GM12878 (cell line): ENCODE data around the gene FCGR3B. TPM values are rescaled to one million over a fixed set of nuclear protein-coding genes. Genes with fewer than 3 reads are reported as not detected.
"Not testable (repeated sequence)": the region's sequence is repeated elsewhere in the genome, so short reads cannot be mapped to it uniquely, and the experiment has no call there.

ENCODE experiments used
- ATAC-seq: fragments of 200-7000 bp; cut with Tn5 transposase; 3 replicates; pipeline ENCODE4 v1.9.1; 2020; ENCODE audit warnings: mild to moderate bottlenecking, moderate library complexity
- BruUV-seq: library from RNA; stranded (reverse); fragments of 400-500 nt; replicated peaks from 2 replicates; lab custom pipeline; 2021; lab: Mats Ljungman, UMichigan
- CTCF ChIA-PET: fragments of 300-600 bp; sonication (Branson Sonifier 250); formaldehyde crosslinking; extraction: SDS; loops from one replicate; lab custom pipeline; 2021; ENCODE audit warnings: inconsistent platforms; lab: Yijun Ruan, JAX
- POLR2A ChIA-PET: fragments of 350-600 bp; formaldehyde crosslinking; extraction: SDS; loops from one replicate; lab custom pipeline; 2021; ENCODE audit warnings: inconsistent platforms; lab: Charles Lee
- RAD21 ChIA-PET: fragments of 300-600 bp; sonication (Branson Sonifier 250); formaldehyde crosslinking; loops from one replicate; lab custom pipeline; 2023; ENCODE audit warnings: antibody characterized with exemption; ENCODE audit not compliant: unreplicated experiment; lab: Charles Lee
- SMC1A ChIA-PET: fragments of 300-600 bp; sonication (Branson Sonifier 250); formaldehyde crosslinking; loops from one replicate; lab custom pipeline; 2023; ENCODE audit not compliant: unreplicated experiment, uncharacterized antibody; lab: Charles Lee
- DNase-seq: peaks from one replicate; pipeline ENCODE4 v3.0.0-alpha.2; 2011; ENCODE audit warnings: low read depth, low spot score
- FAIRE-seq: peaks from 3 replicates; lab custom pipeline; 2011; peaks lifted over from hg19 to GRCh38; lab: Jason Lieb, UNC
- H2AFZ ChIP-seq: 2 replicates; pipeline ENCODE4 v1.6.0; 2011; ENCODE audit warnings: low read depth, low read length, control low read depth; ENCODE audit not compliant: control insufficient read depth
- H3K27ac ChIP-seq: 2 replicates; pipeline ENCODE4 v1.5.1; 2011; ENCODE audit warnings: control low read depth; ENCODE audit not compliant: control insufficient read depth, insufficient read depth
- H3K27me3 ChIP-seq, 2 experiments: replicated peaks in 1 of 2; 2 replicates each; pipeline versions ENCODE4 v1.6.0 to v1.6.1; 2011; ENCODE audit warnings: low read length in 1 of 2; ENCODE audit not compliant: control insufficient read depth in 2 of 2, insufficient read depth in 2 of 2
- H3K36me3 ChIP-seq, 2 experiments: 2 replicates each; pipeline ENCODE4 v1.5.1; 2011; ENCODE audit warnings: low read length in 1 of 2; ENCODE audit not compliant: control insufficient read depth in 2 of 2, insufficient read depth in 2 of 2
- H3K4me1 ChIP-seq: 2 replicates; pipeline ENCODE4 v1.6.1; 2011; ENCODE audit warnings: mild to moderate bottlenecking, low read length, moderate library complexity, mixed read lengths; ENCODE audit not compliant: control insufficient read depth, insufficient read depth
- H3K4me2 ChIP-seq: 2 replicates; pipeline ENCODE4 v1.6.0; 2011; ENCODE audit warnings: control low read depth; ENCODE audit not compliant: control insufficient read depth, insufficient read depth
- H3K4me3 ChIP-seq: fragments of 200-600 bp; sonication (generic); 2 replicates; pipeline ENCODE4 v1.5.1; 2016
- H3K79me2 ChIP-seq: 2 replicates; pipeline ENCODE4 v1.6.0; 2011; ENCODE audit warnings: low read length; ENCODE audit not compliant: control insufficient read depth, insufficient read depth
- H3K9ac ChIP-seq: 2 replicates; pipeline ENCODE4 v1.8.0; 2011; ENCODE audit warnings: low read length, control low read depth, mixed read lengths; ENCODE audit not compliant: control insufficient read depth, insufficient read depth
- H3K9me3 ChIP-seq: replicated peaks from 3 replicates; pipeline ENCODE4 v1.5.1; 2011; ENCODE audit warnings: mild to moderate bottlenecking, low read length; ENCODE audit not compliant: control insufficient read depth, insufficient read depth
- H4K20me1 ChIP-seq: 2 replicates; pipeline ENCODE4 v1.6.0; 2011; ENCODE audit not compliant: control insufficient read depth, insufficient read depth
- ASH2L ChIP-seq: fragments of 300-600, 200-600 bp; sonication (generic); IDR thresholded peaks from 2 replicates; pipeline ENCODE4 v1.6.1; 2017; ENCODE audit warnings: low read depth, mild to moderate bottlenecking, borderline replicate concordance
- IKZF1 ChIP-seq: fragments of 450-650 bp; conservative IDR thresholded peaks from 2 replicates; pipeline ENCODE4 v1.6.1; 2017; ENCODE audit warnings: antibody characterized with exemption, mild to moderate bottlenecking
- RAD21 ChIP-seq: IDR thresholded peaks from 2 replicates; pipeline ENCODE4 v1.6.1; 2011; ENCODE audit warnings: mild to moderate bottlenecking, low read depth, low read length, moderate library complexity; ENCODE audit not compliant: insufficient read depth
- ZSCAN29 ChIP-seq: fragments of 450-650 bp; IDR thresholded peaks from 2 replicates; pipeline ENCODE4 v1.6.1; 2017; ENCODE audit warnings: mild to moderate bottlenecking, moderate library complexity
- WGBS: methylation state at CpG from one replicate; pipeline ENCODE4 v1.1.6; 2016; ENCODE audit warnings: low lambda C conversion rate; ENCODE audit not compliant: insufficient replicate concordance, insufficient coverage; ENCODE audit errors: missing lambda C conversion rate; 5-methylcytosine and 5-hydroxymethylcytosine counted together
- in situ Hi-C: fragments of 300-500 bp; cut with MboI; formaldehyde crosslinking; loops from 9 replicates; pipeline ENCODE4 v1.14.3; 2018; ENCODE audit warnings: mixed read lengths
- intact Hi-C: fragments of 100-400 bp; cut with micrococcal nuclease; formaldehyde crosslinking; loops from one replicate; pipeline ENCODE4 v1.14.2; 2022; ENCODE audit not compliant: unreplicated experiment
- polyA plus RNA-seq, 11 experiments: library from polyadenylated mRNA; depleted of rRNA in 4 of 11; unstranded in 6 of 11; stranded (reverse) in 5 of 11; fragments of >200 nt; fragmentation: Nextera tagmentation in 4 of 11; fragmentation: Illumina TruSeq in 1 of 11; extraction: Ambion mirVana in 4 of 11; extraction: Trizol in 1 of 11; gene quantifications; 1 replicate in 1 of 11; 2 replicates in 10 of 11; pipeline versions ENCODE4 v1.2.1 to v1.2.3, GENCODE V29; 2011 to 2016; ENCODE audit warnings: inconsistent platforms in 2 of 11, missing spikeins in 2 of 11, low read depth in 1 of 11
- total RNA-seq, 4 experiments: library from RNA; depleted of rRNA in 3 of 4; stranded (reverse); fragments of >200 nt in 3 of 4; fragmentation: Illumina TruSeq in 1 of 4; extraction: Trizol in 1 of 4; gene quantifications; 2 replicates each; pipeline versions ENCODE4 v1.2.1 to v1.2.3, GENCODE V29; 2013 to 2021
- TF ChIP-seq, protein P1 (sequence below): fragments of 450-650 bp; IDR thresholded peaks from 2 replicates; pipeline ENCODE4 v1.6.1; 2017; ENCODE audit warnings: mild to moderate bottlenecking, low read depth, inconsistent platforms; ENCODE audit not compliant: poor library complexity, severe bottlenecking

FCGR3B gene
- total and polyA plus RNA-seq, 10 of the 15 experiments (the other 5 are each of a cell fraction or from before 2014, with no cell fraction given) = not detected

DNA sequence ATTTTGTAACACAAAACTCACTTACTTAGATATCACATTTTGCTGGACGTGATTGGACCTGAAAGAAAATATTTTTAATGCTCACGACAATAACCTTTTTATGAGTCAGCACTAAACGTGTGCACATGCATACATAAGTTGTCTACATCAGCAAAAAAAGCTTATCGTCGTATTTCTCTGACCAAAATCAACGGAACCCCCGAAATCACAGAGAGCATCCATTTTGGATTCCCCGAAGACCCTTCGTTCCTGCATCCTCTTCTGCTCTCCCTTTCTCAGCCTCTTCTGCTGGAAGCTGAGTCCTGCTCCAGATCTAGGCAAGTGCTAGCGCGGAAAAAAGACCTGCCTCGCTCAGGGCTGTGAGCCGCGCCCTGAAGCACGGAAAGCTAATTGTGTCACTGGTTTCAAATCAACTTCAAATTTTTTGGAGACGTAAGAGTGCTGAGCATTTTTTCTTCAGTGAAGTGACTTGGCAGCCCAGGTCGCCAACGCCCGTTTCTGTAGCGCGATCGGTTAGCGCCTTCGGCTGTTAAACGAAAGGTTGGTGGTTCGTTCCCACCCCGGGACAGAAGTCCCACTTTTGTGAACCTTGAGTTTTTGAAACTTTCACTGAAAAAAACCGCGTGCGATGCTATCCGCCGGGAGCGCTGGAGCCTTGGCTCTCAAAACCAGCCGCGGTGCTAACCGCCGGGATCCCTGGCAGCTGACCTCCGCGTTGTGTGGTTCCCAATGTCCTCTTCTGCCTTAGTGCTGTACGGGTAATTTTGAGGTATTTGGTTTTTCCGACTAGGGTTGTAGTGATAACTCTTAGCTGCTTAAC is 9.6 kb downstream of the FCGR3B start (continued):
- TF ChIP-seq RAD21 (0 out of 2 replicates have a peak, but pooled peaks have one; percentile 20), IKZF1 (peak; percentile 81), ZSCAN29 (peak; percentile 87), ASH2L (0 out of 2 replicates have a peak, but pooled peaks have one; percentile 39)
- TF ChIP-seq, protein P1, sequence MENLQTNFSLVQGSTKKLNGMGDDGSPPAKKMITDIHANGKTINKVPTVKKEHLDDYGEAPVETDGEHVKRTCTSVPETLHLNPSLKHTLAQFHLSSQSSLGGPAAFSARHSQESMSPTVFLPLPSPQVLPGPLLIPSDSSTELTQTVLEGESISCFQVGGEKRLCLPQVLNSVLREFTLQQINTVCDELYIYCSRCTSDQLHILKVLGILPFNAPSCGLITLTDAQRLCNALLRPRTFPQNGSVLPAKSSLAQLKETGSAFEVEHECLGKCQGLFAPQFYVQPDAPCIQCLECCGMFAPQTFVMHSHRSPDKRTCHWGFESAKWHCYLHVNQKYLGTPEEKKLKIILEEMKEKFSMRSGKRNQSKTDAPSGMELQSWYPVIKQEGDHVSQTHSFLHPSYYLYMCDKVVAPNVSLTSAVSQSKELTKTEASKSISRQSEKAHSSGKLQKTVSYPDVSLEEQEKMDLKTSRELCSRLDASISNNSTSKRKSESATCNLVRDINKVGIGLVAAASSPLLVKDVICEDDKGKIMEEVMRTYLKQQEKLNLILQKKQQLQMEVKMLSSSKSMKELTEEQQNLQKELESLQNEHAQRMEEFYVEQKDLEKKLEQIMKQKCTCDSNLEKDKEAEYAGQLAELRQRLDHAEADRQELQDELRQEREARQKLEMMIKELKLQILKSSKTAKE = peak; percentile 70
- TF ChIP-seq, all 136 proteins: peak for 33; not testable (repeated sequence) for 103

DNA sequence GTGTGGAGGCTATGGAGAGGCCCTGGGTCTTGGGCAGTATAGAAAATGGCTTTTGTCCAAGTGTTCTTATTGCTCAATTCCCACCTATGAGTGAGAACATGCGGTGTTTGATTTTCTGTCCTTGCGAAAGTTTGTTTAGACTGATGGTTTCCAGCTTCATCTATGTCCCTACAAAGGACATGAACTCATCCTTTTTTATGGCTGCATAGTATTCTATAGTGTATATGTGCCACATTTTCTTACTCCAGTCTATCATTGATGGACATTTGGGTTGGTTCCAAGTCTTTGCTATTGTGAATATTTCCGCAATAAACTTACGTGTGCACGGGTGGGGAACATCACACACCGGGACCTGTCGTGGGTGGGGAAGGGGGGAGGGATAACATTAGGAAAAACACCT is 10.6 kb downstream of the FCGR3B start:
- H3K36me3 ChIP-seq, SMC1A ChIA-PET, H4K20me1 ChIP-seq, H3K79me2 ChIP-seq, H3K9me3 ChIP-seq, H3K9ac ChIP-seq, H3K27me3 ChIP-seq, H3K4me2 ChIP-seq, H2AFZ ChIP-seq, DNase-seq, ATAC-seq, BruUV-seq, POLR2A ChIA-PET, H3K27ac ChIP-seq, in situ Hi-C loops: not testable (repeated sequence)
- peak; percentile 59 for FAIRE-seq
- CTCF ChIA-PET = interaction anchor here (0.6 kb wide), 1 partner anchor 81 kb away, joined by 4 read pairs; no protein-coding TSS in a partner anchor
- 0 out of 2 replicates have a peak overlapping the region, but pooled peaks have one; percentile 48 for H3K4me3 ChIP-seq
- H3K4me1 ChIP-seq = peaks cover 12% of the 10 kb centered on the region
- WGBS = 93% methylated on average over 7 of the region's 7 CpGs
- intact Hi-C loops = loop anchor here (5.0 kb wide), 1 partner anchor 78 kb away; no protein-coding TSS in a partner anchor
- RAD21 ChIA-PET = interaction anchor here (3.4 kb wide), 1 partner anchor 118 kb away, joined by 20 read pairs; no protein-coding TSS in a partner anchor

DNA sequence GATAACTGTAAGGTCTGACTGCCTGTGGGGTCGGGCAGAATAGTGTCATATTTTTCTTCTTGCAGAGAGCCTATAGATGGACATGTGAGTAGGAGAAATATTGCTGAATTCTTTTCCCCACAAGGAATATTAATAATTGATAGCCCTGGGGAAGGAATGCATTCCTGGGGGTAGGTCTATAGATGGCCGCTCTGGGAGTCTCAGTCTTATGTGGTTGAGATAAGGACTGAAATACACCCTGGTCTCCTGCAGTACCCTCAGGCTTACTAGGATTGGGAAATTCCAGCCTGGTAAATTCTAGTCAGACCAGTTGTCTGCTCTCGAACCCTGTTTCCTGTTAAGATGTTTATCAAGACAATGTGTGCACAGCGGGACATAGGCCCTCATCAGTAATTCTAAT is 12.5 kb downstream of the FCGR3B start:
- H4K20me1 ChIP-seq, H3K4me2 ChIP-seq, H3K27ac ChIP-seq, H3K4me1 ChIP-seq, H3K36me3 ChIP-seq, H3K4me3 ChIP-seq, FAIRE-seq, ATAC-seq, RAD21 ChIA-PET, H3K9ac ChIP-seq, H3K27me3 ChIP-seq, H2AFZ ChIP-seq, H3K9me3 ChIP-seq, CTCF ChIA-PET, SMC1A ChIA-PET, intact Hi-C loops, POLR2A ChIA-PET, in situ Hi-C loops, BruUV-seq, H3K79me2 ChIP-seq, DNase-seq: not testable (repeated sequence)
- WGBS = 60% methylated on average over 4 of the region's 4 CpGs
